DOHH2 (cell line): Measurements from ENCODE around the gene ASAP2.

Experiments
- EZH2phosphoT487 ChIP-seq: fragments of 200-600 bp; sonication (generic); IDR thresholded peaks from 2 replicates; pipeline ENCODE4 v1.6.1; 2017; ENCODE audit warnings: borderline replicate concordance, mild to moderate bottlenecking, antibody characterized with exemption, low read length, moderate library complexity, mixed read lengths
- TF ChIP-seq, protein P1 (sequence below): fragments of 200-600 bp; sonication (generic); IDR thresholded peaks from one replicate; pipeline ENCODE4 v1.5.1; 2014; ENCODE audit warnings: antibody characterized with exemption, mild to moderate bottlenecking, low read depth, low read length; ENCODE audit not compliant: poor library complexity, severe bottlenecking

DNA sequence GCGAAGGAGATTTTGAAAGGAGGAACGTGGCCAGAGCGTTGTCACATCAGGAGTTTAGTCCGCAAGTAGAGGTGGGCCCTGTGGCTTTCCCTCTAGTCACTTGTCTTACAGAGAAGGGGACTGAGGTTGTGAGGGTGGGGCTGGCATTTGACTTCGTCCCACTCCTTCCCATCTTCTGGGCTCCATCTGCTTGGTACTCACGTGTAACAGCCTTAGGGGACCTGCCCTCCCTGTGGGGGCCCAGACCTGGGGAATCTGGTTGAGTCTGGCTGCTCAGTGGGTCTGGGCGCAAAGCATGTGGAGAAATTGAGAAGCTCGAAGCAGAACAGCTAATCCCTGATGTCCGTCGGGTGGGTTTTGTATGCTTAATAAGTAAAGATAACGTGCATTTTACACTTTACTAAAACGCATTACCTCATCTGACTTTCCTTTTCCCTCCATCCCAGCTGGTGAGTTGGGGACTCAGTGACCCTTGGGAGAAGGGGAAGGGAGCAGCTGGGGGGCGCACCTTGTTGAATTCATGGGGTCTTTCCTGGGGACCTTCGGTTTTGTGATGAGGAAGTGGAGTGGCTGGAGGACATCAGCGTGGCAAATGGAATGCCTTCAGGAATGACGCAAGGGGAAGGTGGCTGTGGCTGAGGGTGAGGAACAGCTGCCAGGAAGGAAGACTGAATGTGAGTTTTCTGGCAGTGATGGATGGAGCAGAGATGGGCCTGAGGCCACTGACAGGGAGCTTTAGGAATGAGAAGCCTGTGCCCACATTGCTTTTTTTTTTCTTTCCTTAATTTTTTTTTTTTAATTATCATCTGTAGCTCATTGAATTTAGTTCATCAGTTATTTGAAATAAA, 44.8 kb downstream of the ASAP2 start:
- TF ChIP-seq, protein P1, sequence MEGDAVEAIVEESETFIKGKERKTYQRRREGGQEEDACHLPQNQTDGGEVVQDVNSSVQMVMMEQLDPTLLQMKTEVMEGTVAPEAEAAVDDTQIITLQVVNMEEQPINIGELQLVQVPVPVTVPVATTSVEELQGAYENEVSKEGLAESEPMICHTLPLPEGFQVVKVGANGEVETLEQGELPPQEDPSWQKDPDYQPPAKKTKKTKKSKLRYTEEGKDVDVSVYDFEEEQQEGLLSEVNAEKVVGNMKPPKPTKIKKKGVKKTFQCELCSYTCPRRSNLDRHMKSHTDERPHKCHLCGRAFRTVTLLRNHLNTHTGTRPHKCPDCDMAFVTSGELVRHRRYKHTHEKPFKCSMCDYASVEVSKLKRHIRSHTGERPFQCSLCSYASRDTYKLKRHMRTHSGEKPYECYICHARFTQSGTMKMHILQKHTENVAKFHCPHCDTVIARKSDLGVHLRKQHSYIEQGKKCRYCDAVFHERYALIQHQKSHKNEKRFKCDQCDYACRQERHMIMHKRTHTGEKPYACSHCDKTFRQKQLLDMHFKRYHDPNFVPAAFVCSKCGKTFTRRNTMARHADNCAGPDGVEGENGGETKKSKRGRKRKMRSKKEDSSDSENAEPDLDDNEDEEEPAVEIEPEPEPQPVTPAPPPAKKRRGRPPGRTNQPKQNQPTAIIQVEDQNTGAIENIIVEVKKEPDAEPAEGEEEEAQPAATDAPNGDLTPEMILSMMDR = no peak
- no peak for TF ChIP-seq EZH2phosphoT487
